HG02981 (cell line): Measurements from ENCODE around the gene NOX4.

Source experiments
- ATAC-seq: cut with Tn5 transposase; IDR thresholded peaks from one replicate; pipeline ENCODE4 v1.9.1; 2021; ENCODE audit warnings: mild to moderate bottlenecking, moderate library complexity; ENCODE audit not compliant: unreplicated experiment

The NOX4 gene

DNA sequence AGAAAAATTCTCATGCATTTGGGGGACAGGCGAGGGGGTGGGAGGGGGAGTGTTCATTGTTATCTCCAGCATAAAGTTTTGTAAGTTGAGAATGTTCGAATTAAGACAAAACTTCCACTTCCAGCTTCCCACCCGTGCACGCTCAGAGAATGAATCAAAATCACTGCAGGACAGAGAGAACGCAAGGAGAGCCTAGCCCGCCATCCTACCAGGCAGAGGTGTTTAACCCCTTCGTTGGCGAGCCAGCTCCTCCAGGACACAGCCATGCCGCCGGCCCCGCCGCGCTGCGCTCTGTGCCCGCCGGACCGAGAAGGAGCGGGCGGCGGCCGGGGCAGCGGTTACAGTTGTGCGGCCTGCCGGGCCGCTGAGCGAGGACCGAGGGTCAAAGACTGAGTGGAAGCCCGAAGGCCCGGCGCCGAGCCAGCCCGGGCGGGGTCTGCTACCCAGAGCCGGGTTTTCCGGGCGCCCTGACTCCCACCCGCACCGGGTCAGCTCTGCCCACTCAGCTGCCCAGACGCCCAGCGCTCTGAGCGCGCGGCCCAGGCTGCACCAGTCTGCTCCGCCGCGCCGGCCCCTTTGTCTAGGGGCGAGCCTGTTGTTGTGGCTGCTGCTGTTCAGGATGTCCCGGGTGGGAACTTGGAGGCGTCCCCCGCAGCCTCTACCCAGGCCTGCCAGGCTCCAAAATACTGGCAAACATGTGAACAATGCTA lies at the start of gene NOX4:
Gene NOX4 (minus strand): TSS at position 395 of the 710 bp plus-strand sequence. CDS start 129 bp downstream, at position 266.
- no peak for ATAC-seq

DNA sequence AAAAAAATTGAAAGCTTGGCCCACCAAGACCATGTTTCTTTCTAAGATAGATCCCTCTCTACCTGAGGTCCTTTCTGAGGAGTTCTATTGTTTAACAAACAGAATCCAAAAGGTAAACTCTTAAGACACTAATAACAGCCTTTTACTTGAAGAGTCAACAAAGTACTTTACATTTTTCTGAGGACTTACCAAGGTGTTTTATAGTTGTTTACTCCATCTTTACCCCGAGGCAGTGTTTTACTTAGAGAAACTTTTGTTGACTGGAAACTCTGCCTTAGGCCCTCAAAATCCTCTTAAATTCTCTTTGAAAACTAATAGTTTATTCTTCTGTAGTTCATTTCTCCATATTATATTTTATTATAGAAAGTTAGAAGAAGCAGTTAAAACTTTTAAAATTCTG lies 49.7 kb upstream of the NOX4 start:
- no peak for ATAC-seq

DNA sequence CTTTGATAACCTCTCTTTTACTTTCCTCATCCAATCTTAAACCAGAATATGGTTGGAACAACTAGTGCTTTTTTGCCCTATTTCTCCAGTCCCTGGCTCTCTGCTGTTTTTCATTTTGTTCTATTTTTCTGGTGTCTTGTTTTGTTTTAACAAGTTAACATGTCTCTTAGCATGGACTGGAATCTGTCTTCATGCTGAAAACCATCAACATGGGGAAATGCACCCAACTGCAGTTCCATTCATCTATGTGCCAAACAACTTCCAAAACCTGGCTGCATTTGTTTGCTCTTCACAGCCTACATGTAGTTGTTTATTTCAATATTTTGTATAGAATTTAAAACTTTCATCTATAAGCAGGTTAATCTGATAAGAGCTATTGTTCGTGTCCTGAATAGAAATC lies 46.8 kb upstream of the NOX4 start:
- ATAC-seq = no peak

DNA sequence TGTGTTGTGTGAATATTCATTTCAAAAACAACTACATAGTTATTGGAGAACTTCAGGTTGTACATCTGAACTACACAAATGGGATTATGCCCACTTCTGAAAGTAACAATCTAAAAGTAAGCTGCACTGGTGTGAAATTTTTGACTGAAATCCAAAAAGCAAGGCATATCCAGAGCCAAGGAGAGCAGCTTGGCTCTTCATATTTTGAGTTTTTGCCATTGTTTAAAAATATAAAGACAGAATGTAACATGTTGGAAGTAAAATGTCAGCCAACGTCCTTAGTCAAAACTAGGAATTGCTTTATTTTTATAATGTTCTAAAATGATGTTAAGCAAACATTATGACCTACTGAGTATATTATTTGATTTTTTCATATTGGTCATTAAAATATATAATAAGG lies 45.8 kb upstream of the NOX4 start:
- ATAC-seq = no peak

DNA sequence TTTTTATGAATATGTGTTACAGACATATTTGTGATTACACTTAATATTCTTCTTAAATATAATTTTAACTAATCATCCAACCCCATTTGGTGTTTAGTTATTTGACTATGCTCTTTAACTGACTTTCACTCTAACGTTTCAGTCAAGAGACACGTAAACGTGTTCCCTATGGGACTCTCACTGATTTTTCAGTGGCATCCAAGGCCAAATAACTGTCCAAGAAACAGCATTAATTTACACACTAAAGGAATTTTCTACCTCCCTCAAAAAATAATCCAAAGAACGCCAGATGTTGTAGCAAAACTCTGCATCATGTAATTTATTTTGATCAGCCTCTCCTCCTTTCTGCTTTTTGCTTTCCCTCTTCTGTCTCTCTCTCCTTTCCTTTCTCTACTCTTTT lies 44.0 kb upstream of the NOX4 start:
- ATAC-seq = no peak

DNA sequence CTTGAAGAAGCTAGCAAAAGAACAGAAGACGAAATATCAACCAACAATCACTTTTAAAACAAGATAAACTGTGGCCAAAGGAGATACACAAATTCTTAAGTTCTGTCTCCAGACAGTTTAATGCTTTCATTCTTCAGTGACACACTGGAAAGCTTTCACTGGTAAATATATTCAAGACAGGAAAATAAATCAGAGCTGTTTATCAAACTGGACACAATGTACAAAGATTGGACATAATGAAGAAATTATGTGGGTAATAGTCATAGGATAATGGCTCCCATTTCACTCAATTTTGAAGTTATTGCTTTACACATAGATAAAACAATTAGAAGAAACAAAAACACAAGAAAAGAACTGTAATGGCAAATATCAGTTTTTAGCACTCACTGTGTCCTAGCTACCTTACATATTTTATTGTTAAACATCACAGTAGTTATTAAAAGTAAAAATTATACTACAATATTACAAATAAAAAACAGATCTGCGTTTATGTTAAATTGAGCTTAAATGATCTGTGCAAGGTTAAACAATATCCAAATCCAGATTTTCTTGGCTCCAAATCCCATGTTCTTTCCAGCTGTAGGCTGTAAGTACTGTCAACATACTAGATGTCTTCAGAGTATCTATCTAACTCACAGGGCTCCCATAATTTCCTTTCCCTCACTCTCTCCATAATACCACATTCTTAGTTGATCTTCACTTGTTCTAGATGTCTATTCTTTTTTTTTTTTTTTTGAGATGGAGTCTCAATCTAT lies 38.6 kb upstream of the NOX4 start:
- no peak for ATAC-seq

DNA sequence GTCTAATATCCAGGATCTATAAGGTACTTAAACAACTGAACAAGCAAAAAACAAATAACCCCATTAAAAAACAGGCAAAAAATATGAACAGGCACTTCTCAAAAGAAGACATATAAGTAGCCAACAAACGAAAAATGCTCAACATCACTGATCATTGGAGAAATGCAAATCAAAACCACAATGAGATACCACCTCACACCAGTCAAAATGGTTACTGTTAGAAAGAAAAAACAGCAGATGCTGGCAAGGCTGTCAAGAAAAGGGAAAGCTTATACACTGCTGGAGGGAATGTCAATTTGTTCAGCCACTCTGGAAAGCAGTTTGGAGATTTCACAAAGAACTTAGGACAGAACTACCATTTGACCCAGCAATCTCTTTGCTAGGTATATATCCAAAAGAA lies 30.6 kb upstream of the NOX4 start:
- no peak for ATAC-seq

DNA sequence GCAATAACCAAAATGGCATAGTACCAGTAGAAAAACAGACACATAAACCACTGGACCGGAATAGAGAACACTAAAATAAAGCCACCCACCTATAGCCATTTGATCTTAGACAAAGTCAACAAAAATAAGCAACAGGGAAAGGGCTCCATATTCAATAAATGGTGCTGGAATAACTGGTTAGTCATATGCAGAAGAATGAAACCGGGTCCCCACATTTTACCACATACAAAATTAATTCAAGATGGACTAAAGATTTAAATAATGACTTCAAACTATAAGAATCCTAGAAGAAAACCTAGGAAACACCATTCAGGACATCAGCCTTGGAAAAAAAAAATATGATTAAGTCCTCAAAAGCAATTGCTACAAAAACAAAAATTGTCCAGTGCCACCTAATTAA lies 30.1 kb upstream of the NOX4 start:
- no peak for ATAC-seq

DNA sequence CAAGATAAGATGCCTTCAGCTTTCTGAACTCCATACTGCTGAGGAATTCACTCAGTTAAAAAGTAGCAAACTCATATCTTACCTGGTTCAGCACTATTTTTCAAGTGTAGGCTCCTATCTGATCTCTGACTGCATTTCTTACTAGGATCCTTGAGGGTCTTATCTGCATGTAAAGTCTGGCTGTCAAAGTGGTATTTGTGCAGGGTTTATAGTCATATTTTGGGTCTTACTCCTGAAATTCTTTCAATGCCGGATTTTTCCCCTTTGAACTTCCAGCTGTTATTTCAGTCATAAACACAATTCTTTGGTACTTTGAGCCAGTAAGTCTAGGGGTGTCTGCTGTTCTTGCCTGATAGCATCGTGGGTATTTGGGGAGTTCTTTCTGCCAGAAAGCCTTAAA lies 25.3 kb upstream of the NOX4 start:
- ATAC-seq = no peak

DNA sequence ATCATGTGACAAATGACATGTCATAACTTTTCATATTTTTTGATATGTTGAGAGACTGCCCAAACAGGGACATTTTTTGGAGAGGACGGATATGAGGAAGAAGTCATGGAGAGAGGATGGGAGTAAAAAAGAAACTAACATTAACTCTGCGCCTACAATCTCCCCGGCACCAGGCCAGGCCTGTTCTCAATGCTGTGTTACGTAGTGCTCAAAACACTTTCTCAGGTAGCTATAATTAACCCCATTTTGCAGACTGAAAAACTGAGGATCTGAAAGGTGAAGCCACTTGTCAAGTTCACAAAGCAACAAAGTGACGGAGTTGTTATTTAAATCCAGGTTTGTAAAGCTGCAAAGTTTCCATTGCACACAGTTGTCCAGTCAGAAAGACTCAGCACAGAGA lies 17.4 kb upstream of the NOX4 start:
- ATAC-seq = no peak

DNA sequence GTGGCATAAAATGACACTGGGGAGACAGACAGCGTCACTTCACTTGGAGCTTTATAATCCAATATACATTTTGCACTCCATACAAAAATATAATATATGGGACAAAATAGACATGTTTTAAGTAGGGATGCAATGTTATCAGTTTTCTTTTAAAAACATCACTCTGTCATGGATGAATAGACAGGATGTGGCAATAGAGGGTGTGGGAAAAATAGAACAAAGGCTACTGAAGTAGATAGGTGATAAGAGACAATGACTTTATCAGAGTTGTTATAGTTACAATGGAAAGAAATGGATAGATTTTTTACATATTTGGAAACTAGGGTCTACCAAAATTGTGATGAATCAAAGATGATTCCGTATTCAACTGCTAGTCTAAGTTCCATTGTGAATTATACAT lies 13.1 kb upstream of the NOX4 start:
- no peak for ATAC-seq

DNA sequence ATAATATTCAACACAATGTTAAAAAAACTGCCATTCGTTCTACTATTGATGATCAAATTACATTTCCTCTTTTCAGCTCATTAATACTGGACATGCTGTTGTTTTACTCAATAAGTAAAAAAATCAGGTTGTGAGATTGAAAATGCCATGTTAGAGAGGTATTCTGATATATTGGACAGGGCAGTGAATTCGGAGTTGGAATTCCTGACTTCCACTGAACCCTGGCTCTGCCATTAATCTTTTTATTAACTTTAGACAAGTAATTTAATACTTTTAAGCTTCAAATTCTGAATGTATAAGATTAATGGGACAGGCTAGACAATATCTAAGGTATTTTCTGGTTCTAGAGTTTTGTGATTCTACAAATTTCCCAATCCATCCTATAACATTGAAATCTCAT lies 12.2 kb upstream of the NOX4 start:
- ATAC-seq = no peak

DNA sequence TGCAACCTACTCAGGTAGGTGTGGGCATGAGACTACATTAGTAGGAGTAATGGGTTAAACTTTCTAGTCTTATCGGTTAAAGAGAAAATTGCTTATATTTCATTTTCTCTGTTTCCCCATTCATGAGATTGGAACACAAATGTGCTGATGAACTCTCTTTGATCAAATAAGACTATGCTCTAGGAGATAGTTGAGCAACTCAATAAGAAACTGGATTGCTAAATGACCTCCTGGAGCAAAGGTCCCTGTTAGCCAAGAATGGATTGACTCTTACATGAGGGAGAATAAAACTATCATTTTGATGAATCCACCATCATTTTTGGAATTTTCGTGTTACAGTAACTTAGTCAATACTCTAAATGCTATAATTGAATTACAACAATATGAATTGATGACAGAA lies 11.1 kb upstream of the NOX4 start:
- no peak for ATAC-seq

DNA sequence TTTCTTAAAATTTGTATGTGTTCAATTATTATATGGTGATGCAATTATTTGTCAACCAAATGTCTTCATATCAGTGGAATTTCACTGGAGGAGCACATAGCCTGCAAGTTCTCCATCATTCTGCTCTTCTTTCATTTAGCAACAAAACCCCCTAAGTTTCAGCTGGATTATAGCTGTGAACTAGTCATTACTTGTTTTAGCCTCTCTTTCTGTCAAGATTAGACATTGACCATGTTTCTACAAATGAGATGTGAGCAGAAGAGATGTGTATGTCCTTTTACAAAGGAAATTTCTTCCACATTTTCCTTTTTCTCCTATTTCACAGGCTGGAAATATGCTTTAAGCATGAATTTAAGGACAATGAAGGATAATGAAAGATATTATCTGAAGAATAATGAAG lies 9.2 kb upstream of the NOX4 start:
- ATAC-seq = no peak

DNA sequence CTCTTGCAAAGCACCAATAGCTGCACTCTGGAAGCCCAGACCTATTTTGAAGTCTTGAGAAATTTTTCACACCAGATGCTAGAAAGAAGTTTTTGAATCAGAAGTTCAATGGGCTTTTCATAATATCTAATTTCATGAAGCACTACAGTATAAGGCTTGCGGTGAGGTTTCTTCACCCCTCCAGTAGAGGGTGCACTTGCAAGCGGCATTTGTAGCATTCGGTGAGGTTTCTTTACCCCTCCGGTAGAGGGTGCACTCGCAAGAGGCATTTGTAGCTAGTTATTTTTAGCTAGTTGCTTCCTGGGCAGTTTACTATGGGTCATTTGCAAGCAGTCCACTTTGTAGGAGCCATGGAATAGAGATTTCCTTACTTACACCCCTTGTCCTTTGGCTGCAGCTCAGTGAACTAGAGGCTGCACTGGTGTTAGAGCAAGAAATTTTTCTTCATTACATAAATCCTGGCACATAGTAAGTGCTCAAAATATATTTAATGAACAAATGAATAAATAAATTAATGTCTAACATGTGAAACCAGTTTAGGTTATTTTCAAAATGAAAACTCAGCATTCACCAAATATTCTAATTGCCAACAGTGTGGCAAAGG lies 7.8 kb upstream of the NOX4 start:
- no peak for ATAC-seq

DNA sequence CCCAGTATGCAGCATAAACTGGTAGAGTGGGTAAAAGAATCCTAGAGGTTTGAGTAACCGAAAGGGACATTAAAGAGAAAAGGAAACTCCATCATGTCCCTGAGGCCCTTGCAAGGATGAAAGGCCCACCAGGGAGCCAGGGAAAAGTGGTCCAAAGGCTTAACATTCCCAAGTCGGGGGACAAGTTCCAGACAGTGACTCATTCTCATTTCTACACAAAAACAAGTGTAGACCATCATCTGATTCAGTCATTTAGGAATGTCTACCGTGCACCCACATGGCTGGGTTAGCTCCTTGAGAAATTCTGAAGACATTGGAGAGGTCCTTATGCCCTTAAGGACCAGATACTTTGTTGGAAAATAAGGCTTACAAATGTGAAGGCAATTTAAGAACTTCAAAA lies 4.8 kb upstream of the NOX4 start:
- no peak for ATAC-seq

DNA sequence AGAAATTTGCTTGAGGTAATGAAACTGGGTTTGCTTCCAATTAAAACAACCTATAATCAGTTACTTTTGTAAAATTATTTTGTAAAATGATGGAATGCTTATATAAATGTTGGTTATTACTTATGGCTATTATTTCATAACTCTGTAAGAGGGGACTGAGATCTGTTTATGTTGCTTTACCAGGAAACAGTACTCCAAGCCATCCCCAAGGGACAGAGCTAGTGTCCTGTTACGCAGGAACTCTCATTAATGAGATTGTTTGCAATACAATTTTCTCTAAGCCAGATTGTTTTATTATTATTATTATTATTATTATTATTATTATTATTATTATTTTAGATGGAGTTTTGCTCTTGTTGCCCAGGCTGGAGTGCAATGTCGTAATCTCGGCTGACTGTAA lies 2.3 kb upstream of the NOX4 start:
- ATAC-seq = no peak

DNA sequence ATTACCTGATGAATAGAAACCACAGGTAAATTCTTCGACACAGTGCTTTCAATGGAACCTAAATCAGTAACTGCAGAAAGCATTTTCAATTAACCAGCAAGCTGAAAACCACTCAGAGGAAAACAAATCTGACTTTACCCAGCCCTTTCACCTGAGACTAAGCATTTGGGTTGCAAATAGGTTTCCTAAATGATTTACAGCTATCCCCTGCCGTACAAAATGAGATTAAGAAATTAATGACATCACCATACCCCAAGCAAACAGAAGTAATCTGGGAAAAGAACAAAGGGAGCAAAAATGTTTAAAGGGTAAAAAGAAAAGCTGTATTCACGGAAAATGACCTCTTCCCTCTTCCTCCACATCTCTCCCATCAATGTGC lies 584 bp downstream of the NOX4 start:
- ATAC-seq = no peak

DNA sequence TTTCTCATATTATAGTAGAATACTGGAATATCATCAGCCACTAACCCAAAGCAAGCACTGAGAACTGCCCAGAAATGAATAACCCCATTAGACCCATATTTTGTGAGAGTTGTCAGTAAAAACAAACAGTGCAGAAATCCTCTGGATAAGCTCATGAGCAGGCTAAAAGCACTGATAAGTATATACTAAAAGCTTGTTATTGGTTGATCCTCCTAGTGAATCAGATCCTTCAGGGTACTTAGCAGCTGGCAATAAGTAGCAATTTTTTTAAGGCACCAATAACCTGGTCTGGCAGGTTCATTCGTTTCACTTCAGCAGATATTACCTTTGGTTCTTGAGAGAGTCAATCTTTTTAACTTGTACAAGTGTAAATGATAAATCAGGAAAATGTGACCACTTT lies 1.2 kb downstream of the NOX4 start:
- ATAC-seq = no peak

DNA sequence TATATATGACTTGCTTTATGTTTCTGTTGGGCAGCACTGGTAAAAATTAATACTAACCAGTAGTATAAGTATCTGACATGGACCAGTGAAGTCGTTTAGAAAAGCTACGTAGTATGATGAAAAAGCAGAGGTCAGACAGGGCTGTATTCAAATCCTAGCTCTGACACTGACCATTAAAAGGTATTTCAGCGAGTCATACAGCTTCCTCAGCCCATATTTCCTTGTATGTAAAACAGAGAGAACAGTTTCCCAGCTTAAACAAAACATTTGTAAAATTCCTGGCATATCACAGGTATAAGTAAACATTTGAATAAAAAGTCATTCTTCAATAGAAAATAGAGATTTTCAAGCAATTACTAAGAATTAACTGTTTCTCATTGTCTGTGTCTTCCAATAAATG lies 4.2 kb downstream of the NOX4 start:
- ATAC-seq = no peak

DNA sequence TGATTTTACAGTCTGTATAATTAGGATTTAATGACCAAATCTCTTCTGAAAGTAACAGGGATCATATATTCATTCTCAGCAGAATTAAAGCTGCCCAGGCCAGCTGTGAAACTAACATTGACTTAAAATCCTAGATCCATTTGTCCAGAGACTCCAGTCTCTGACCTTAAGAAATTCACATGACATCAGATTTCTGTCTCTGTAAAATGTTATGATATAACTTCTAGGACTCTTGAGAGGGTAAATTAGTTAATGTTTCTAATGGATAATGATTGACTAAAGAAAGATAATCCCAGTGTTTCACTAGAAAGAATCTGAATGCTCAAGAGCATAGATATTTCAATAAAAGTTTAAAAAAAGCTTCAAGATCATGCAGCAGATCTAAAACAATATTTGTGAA lies 6.3 kb downstream of the NOX4 start:
- no peak for ATAC-seq

DNA sequence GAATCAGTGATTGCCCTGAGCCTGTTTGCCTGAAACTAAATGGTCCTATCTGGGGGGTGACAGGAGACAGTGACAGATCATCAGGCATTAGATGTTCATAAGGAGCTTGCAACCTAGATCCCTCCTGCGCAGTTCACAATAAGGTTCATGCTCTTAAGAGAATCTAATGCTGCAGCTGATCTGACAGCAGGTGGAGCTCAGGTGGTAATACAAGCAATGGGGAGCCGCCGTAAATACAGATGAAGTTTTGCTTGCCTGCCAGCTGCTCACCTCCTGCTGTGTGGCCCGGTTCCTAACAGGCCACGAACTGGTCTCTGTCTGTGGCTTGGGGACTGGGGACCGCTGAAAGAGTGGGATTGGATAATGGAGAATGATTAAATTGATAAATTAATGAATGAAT lies 14.0 kb downstream of the NOX4 start:
- no peak for ATAC-seq
